ENCODE measurements around the gene RGS14.
A peak's percentile ranks its signal among the peaks of the same experiment; 100 is the strongest.

The RGS14 gene

GRCh38 chr5:177385720-177386119 is 28.0 kb downstream of the RGS14 start:
- no peak for DNase-seq

GRCh38 chr5:177386542-177386941 is 28.8 kb downstream of the RGS14 start:
- no peak for DNase-seq

DNA sequence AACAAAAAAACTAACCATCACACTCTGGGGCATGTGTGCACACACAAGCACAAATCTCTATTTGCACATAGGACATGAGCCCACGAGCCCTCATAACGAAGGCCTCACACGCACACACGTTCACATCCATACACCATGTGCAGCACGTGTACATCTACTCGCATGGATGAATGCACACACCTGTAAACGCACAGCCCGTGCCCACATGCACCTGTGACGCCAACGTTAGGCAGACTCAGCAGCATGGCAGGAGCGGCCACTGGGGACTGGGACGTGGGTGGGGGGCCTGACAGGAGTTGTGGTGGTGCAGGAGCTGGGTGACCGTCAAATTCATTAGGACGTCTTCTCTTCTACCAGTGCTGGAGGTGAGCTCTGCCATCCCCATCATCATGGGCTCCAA is 29.7 kb downstream of the RGS14 start:
- no peak for DNase-seq

GRCh38 chr5:177388521-177389052 is 30.9 kb downstream of the RGS14 start:
- DNase-seq = no peak

DNA sequence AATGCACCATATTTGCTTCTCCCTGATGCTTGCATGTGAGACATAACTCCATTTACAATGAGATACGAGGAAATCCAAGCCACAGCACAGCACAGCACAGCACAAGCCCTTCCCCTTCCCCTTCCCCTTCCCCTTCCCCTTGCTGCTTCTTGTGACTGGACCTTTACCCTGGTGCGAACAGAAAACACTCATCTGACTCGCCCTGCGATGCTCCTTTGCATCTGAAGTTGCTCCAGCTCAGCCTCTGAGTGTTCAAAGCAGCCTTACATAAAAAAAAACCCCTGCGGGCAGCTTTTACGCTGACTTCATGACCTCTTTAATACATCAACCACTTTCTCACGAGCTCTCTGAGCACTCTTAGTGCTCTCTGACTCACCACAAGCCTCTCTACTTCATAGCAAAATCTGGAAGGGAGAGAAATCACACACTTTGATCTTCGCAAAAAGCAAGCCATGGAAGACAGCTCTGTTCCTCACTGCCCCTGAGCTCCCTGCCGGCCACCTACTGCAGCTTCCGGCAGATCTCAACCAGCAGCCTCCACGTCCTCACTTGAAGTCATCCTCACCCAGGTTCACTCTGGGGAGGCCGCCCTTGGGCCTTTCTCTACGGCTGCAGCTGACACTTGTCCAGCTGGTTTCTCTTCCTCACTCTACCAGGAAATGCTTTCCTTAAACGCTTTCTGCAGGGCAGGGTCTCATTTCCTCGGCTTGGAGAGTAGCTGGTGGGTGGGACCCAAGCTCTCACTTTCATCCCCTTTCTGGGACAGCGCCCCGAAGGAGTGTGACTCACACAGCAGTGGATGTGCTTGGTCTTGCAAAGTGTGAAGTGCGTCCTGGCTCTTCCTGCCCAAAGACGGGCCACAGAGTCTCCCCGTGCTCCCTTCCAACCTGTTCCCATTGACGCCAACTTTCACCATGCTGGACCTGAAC is 31.8 kb downstream of the RGS14 start:
- peak; percentile 35 to 51 for DNase-seq

DNA sequence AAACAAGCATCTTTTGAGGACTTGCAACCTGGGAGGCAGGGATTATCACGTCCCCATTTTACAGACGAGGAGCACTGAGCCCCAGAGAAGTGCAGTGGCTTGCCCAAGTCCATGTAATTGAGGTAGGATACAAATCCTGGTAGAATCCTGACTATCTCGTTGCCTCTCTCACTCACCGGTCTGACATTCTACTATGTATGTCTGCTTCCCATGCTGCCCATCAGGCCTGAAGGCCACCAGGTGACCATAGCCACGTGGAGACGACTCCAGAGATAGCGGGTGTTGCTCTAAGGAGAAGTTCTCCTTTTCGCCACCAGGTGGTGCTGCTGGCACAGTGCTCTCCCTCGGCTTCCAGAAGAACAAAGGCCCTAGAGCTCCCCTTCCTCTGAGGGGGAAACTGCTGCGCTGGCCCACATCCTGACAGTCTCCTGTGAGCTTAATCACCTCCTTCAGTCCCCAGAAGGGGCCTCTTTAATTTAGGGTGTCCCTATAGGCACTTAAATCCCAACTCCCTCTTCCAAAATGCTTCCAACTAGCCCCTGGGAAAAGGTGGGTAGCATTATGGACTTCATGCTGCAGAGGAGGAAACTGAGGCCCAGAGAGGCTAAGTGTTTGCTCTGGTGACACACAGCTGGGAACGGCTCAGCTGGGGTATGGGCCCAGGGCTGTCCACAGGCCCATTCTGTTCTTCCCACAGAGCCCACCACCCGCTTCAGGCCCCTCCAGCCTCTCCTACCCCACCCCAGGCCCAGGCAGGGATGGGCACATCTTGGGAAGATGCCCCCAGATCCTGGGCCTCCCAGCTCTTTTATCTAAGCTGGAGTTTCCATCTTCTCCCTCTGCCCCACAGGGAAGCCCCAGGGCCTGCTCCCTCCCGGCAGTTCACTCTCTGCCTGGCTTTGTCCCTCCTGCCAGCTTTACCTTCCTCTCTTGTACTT is 32.9 kb downstream of the RGS14 start:
- peak; percentile 90 for DNase-seq

DNA sequence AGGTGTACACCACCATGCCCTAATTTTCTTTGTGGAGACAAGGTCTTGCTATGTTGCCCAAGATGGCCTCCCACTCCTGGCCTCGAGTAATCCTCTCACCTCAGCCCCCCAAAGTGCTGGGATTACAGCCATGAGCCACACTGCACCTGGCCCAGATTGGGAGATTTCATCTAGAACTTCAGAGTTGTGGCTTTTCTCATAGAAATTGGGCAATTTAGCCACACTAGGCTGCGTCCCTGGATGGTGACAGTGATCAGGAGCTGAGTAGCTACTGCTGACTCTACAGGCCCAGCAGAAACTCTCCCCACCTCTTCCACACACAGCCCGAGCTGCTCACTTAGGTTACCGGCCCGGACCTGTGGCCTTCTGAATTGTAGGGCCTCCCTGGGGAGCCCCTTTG is 35.0 kb downstream of the RGS14 start:
- DNase-seq = no peak

- DNase-seq = no peak
Measured at GRCh38 chr5:177393206-177393765, 35.6 kb downstream of the RGS14 start.

DNA sequence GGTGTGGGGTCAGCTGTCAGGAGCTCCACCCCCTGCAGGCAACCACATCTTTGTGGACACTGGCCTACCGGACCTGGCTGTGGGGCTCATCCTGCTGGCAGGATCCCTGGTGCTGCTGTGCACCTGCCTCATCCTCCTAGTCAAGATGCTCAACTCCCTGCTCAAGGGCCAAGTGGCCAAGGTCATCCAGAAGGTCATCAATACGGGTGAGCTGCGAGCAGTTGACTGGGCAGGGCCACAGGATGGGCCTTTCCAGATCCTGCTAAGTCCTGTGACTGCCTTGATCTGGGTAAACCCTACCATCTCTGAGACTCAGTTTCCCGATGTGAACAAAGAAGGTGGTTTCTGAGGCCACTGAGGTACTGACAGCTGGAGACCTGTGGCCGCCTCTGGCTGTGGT is 36.3 kb downstream of the RGS14 start:
- no peak for DNase-seq

DNA sequence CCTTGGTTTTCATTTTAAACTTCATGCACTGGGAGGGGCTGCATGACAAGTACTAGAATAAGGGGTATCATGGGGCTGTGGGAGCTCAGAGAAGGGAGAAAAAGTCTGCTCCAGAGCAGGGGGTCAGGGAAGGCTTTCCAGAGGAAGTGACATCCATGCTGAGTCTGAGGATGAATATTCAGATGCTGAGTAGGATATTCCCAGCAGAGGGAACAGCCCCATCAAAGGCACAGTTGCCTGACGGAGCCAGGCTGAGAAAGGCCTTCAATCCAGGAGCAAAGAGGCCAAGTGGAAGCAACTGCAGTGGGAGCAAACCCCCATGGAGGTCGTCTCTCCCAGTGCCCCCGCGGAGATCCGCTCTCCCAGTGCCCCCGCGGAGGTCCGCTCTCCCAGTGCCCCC is 38.4 kb downstream of the RGS14 start:
- no peak for DNase-seq

DNA sequence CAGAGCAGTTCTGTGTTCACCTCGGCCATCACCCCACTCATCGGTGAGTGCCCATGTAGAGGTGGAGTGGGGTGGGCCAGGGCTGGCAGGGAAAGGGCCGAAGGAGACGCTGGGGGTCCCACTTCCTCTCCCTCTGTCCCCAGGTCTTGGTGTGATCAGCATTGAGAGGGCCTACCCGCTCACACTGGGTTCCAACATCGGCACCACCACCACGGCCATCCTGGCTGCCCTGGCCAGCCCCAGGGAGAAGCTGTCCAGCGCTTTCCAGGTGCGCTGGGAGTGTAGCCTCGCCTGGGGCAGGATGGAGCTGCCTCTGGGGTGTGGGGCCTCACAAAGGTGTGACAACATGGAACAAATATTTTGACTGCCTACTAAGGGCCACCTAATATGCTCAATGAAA is 39.1 kb downstream of the RGS14 start:
- no peak for DNase-seq

DNA sequence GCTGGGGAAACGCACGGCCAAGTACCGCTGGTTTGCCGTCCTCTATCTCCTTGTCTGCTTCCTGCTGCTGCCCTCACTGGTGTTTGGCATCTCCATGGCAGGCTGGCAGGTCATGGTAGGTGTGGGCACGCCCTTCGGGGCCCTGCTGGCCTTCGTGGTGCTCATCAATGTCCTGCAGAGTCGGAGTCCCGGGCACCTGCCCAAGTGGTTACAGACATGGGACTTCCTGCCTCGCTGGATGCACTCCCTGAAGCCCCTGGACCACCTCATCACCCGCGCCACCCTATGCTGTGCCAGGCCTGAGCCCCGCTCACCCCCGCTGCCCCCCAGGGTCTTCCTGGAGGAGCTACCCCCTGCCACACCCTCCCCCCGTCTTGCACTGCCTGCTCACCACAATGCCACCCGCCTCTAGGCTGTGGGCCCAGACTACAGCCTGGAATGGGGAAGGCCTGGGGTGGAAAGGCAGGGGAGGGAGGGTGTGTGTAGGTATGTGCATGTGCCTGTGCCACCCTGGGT is 40.2 kb downstream of the RGS14 start:
- no peak for DNase-seq

DNA sequence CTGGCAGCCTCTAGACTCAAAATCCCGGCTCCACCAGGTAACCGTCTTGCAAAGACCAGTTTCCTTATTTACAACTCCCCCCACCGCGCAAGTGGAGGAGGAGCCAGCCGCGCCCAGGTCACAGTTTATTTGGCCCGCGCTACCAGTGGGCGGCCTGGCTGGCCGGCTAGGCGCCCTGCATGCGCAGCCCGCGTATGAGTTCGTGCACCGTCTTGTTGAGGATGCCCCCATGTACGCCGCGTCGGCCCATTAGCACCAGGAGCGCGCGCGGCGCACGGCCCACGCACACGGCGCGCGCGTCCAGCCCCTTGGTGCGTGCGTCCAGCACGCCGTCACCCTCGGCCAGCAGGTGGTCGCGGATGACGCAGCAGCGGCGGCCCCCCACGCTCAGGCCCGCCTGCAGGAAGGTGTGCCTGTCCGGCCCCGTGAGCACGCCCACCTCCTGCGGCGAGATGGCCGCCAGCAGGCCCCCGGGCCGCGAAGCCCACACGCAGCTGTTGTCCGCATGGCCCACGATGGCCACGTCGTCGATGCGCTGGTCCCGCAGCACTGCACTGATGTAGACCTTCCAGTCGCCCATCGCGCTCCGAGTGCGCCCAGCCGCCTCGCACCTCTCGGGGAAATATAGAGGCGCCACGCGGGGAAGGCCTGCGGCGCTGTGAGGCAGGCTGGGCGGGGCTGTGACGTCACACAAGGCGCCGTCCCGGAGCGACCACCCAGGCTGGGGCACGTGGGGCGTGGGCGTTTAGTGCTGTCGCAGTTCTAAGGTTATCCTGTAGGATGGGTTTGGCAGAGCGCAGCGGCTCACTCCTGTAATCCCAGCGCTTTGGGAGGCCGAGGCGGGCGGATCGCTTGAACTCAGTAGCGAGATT is 42.5 kb downstream of the RGS14 start, which contains the start of gene PFN3:
Gene PFN3, minus strand, starts transcription at position 665 of the 872 bp plus-strand sequence. Its CDS starts 85 bp downstream, at position 580.
- DNase-seq = no peak

DNA sequence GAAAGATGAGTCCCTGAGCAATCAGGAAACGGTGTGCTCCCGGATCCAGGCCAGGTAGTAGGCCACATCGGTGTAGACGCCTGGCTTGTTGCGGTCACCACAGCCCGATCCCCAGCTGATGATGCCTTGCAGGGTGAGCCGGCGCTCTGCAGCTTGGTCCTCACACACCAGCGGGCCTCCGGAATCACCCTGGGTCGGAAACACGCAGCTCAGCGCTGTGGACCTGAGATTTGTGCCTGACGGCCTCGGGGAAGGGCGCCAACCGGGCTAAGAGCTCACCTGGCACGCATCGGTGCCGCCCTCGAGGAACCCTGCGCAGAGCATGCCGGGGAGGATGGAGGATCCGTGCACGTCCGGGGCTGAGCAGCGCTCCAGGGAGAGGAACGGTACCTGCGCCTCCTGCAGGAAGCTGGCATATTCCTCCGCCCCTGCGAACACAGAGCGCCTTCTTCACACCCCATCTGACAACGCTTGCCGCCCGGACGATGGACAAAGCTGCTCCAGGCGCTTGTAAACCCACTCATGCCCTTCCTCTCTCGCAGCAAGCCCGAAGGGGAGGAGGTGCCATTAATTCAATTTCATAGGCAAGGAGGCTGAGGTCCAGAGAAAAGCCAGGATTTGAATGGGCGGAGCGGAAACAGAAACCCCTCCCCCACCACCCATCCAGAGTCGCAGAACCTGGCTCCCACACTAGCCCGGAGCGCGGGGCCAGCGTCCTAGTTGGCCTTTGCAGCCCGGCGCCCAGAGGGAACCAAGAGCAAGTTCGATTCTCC is 44.7 kb downstream of the RGS14 start:
- DNase-seq = peak; percentile 66

GRCh38 chr5:177403102-177403791 is 45.5 kb downstream of the RGS14 start:
- DNase-seq = peak in 1 of 2 donors; percentile 37

GRCh38 chr5:177403792-177404640 is 46.3 kb downstream of the RGS14 start:
- peak; percentile 77 to 81 for DNase-seq

DNA sequence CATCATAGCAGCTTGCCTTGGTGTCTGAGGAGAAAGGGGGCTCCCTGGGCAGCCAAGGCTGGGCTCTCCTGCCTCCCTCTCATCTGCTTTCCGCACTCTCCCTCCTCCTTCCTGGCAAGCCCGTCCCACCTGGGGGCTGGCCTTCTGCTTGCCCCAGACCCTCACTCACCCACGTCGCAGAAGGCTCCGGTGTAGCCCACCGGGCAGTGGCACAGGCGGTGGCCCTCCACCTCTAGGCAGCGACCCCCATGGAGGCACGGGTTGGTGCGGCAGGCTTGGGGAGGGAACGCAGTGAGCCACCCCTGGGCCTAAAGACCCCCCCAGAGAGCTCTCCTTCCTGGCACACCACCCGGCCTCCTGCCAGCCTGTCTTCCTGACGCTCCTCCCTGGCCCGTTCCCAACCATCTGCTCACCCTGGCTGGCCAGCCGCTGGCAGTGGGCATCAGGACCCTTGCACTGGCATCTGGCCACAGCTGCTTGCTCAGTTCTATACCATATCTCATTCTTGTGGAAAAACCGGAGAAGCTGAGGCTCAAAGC is 47.0 kb downstream of the RGS14 start:
- DNase-seq = no peak

DNA sequence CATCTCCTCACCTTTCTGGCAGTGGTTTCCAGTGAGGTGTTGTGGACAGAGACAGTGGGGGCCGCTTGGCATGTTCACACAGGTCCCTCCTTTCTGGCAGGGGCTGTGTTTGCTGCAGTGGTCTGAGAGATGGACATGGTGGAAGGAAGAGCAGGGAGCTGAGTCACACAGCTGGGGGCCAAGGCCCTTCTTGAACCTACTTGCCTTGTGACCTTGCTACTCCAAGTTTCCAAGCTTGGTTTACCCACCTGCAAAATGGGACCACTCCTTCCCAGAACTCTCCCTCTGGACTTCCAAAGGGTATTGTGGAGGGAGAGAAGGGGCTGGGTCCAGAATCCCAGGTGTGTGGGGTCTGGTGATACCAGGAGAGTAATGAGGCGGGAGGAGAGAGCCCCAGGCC is 47.6 kb downstream of the RGS14 start:
- DNase-seq = no peak

DNA sequence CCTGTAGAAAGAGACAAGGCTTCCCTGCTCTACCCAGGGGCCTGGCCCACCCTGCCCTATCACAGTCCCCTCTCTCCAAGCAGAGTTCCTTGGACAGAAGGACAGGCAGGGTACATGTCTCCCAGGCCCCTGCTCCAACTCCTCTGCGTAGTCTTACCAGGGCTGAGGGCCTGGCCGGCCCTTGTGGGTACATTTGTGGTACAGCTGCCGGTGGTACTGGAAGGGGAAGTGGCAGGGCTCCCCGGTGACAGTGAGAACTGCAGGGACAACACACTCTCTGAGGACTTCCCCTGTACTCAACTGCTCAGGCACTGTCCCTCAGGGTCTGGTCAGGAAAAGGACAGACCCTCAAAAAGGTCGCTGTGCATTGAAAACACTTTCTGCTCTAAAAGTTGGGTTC is 48.1 kb downstream of the RGS14 start:
- no peak for DNase-seq
